ENCODE data around the gene CTSZ. TPM values are rescaled to one million over a fixed set of nuclear protein-coding genes. Genes with fewer than 3 reads are reported as not detected.

The CTSZ gene
- total and polyA plus RNA-seq, 2 of the 8 experiments (the other 6 are each of a cell fraction or from before 2014, with no cell fraction given): 32.8 to 34.0 TPM

DNA sequence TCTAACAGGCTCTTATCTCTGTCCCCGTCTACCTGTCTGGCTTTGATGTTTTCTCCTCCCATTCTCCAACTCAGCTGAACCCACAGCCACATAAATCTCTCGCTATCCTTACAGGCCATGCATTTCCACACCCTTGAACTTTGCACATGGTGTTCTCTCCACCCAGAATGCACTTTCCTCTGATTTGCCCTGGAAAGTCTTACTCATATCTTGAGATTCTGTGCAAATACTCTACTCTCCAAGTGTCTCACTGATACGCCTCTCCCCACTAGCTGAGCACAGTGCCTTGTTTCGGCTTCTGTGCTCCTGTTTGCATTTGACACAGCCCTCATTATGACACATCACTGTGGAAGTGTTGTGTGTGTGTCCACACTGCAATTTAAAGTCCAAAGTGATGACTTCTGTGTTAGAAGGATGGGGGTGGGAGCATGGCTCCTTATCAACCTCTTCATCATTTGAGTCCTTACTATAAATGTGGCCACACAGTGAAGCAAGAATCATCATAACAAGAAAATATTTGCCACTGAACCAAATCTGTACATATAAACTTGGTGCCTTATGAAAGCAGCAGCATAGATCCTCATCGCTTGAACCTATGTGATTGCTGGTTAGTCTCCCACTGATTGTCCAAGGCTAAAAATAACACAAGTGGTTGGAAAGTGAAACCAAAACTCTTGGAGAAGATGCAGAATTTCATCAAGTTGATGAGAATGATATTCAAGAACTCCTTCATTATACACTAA lies 41.1 kb upstream of the CTSZ start:
- Histone ChIP-seq H3K27ac (ENCODE audit: low read depth, low read length) (no peak overlapping the region), H3K4me3 (ENCODE audit: extremely low read depth in 1 of 4, insufficient read depth in 2 of 4, low read depth in 3 of 4, low read length in 4 of 4) (no peak overlapping the region), H3K79me2 (ENCODE audit: control insufficient read depth in 1 of 2, insufficient read depth in 2 of 2, low read length in 2 of 2) (no peaks in the 10 kb centered on the region), H2AK5ac (ENCODE audit: low read depth, low read length) (no peak overlapping the region), H3K36me3 (ENCODE audit: control insufficient read depth in 2 of 4, insufficient read depth in 4 of 4, low read length in 3 of 4) (no peaks in the 10 kb centered on the region), H4K5ac (ENCODE audit: insufficient read length, low read depth, low read length) (no peak overlapping the region), H3K4ac (replicated peaks; ENCODE audit: insufficient read length, low read depth, low read length) (no peak overlapping the region), H3K23ac (ENCODE audit: insufficient read length) (no peak overlapping the region), H3K9ac (replicated peaks in 1 of 4; ENCODE audit: extremely low read depth in 1 of 4, low read depth in 3 of 4, low read length in 3 of 4) (no peak overlapping the region), H3K27me3 (replicated peaks in 1 of 4; ENCODE audit: control insufficient read depth in 3 of 4, extremely low read depth in 1 of 4, insufficient read depth in 3 of 4, low read length in 3 of 4) (no peaks in the 10 kb centered on the region), H3K18ac (ENCODE audit: extremely low read depth, low read length) (no peak overlapping the region), H3K23me2 (ENCODE audit: low read depth, low read length) (no peaks in the 10 kb centered on the region; the same call in 1 of the 2 replicates), H3K4me1 (replicated peaks in 1 of 4; ENCODE audit: control insufficient read depth in 3 of 4, insufficient read depth in 4 of 4, low read length in 3 of 4) (peaks cover 0 to 2% (median 0%) of the 10 kb centered on the region in 4 experiments; a peak in 1 of 7 replicates), H3K4me2 (ENCODE audit: insufficient read depth in 1 of 2, low read depth in 2 of 2, low read length in 2 of 2) (no peak overlapping the region), H3K9me3 (ENCODE audit: insufficient read depth in 2 of 2, low read depth in 1 of 2, low read length in 1 of 2) (no peaks in the 10 kb centered on the region), H3K56ac (replicated peaks; ENCODE audit: insufficient read length, low read depth, low read length) (no peak overlapping the region), H2BK12ac (ENCODE audit: low read depth, low read length) (no peak overlapping the region), H3K79me1 (ENCODE audit: low read depth, low read length) (no peaks in the 10 kb centered on the region), H4K8ac (ENCODE audit: extremely low read depth, insufficient read depth, low read length) (no peak overlapping the region), H3K14ac (ENCODE audit: insufficient read length) (no peak overlapping the region), H4K20me1 (replicated peaks in 1 of 2; ENCODE audit: control insufficient read depth in 1 of 2, insufficient read depth in 2 of 2, low read length in 2 of 2) (no peaks in the 10 kb centered on the region), H2AFZ (ENCODE audit: low read length) (no peak overlapping the region), H2BK5ac (ENCODE audit: low read depth, low read length) (no peak overlapping the region), H4K91ac (replicated peaks; ENCODE audit: insufficient read length, low read length) (no peak overlapping the region), H2BK15ac (ENCODE audit: low read length) (no peak overlapping the region), H2BK120ac (replicated peaks; ENCODE audit: low read depth, low read length) (no peak overlapping the region), H2BK20ac (ENCODE audit: low read length) (no peak overlapping the region)
- WGBS, 2 experiments (ENCODE audit: extremely low coverage in 1 of 2, insufficient coverage in 1 of 2, insufficient read length in 1 of 2, insufficient replicate concordance in 2 of 2, low coverage in 1 of 2, low lambda C conversion rate in 2 of 2, missing lambda C conversion rate in 1 of 2): 92% methylated on average over 5 of the region's 5 CpGs; no CpG with 5 or more reads in 1 of the 2 experiments
- no peak for FAIRE-seq
- CTCF ChIA-PET (ENCODE audit: partially characterized antibody): no interaction called here
- DNase-seq (ENCODE audit: low read depth in 1 of 2, low spot score in 2 of 2): no peak
- POLR2A ChIA-PET (ENCODE audit: partially characterized antibody): no interaction called here
- no peak for TF ChIP-seq RNF2 (IDR thresholded peaks at IDR 0.05; ENCODE audit: borderline replicate concordance, low read depth, low read length, missing control alignments, poor library complexity, severe bottlenecking)

Data from H1 (cell line).